Activated T-helper 1 cell treated with anti-CD3 and anti-CD28 coated beads, Interleukin-2, amount 50 U/mL, for 16 hours (primary cell): ENCODE data around the gene ISY1.
"Not testable (repeated sequence)": the region's sequence is repeated elsewhere in the genome, so short reads cannot be mapped to it uniquely, and the experiment has no call there.

Source experiments
- DNase-seq, 2 donors: peaks; one replicate each; pipeline ENCODE4 v3.0.0-alpha.2; 2020; ENCODE audit warnings: low read depth in 1 of 2, low spot score in 1 of 2

Gene ISY1

GRCh38 chr3:129088312-129088711, 72.6 kb downstream of the ISY1 start:
- DNase-seq = not testable (repeated sequence)

GRCh38 chr3:129087904-129088303, 73.0 kb downstream of the ISY1 start:
- not testable (repeated sequence) for DNase-seq

GRCh38 chr3:129087138-129087702, 73.6 kb downstream of the ISY1 start:
- no peak for DNase-seq

- no peak for DNase-seq
Measured at GRCh38 chr3:129085818-129086217, 75.0 kb downstream of the ISY1 start.

GRCh38 chr3:129085165-129085715, 75.6 kb downstream of the ISY1 start:
- DNase-seq = no peak

- no peak for DNase-seq
Measured at GRCh38 chr3:129084501-129084900, 76.4 kb downstream of the ISY1 start.

GRCh38 chr3:129082026-129082425, 78.8 kb downstream of the ISY1 start:
- no peak for DNase-seq

- DNase-seq = no peak
Measured at GRCh38 chr3:129081503-129081902, 79.4 kb downstream of the ISY1 start.

- no peak for DNase-seq
Measured at GRCh38 chr3:129078510-129078909, 82.4 kb downstream of the ISY1 start.
